ENCODE results near the gene INMT. TPM values are rescaled to one million over a fixed set of nuclear protein-coding genes. Genes with fewer than 3 reads are reported as not detected.

The INMT gene
- total and polyA plus RNA-seq, 2 of the 13 experiments (the other 11 are each of a cell fraction or from before 2014, with no cell fraction given), result not detected

GRCh38 chr7:30750683-30751650, 968 bp upstream of the INMT start:
- no peaks in the 10 kb centered on the region for H4K20me1 ChIP-seq (ENCODE audit: insufficient read depth, low read length)
- in situ Hi-C loops (cut with HindIII; ENCODE audit: extremely low pct_ligation_motif_present, low pct_unique_long_range_greater_than_20kb), result no loop called here
- no peaks in the 10 kb centered on the region for H3K9me3 ChIP-seq (ENCODE audit: low read length)
- intact Hi-C loops (cut with micrococcal nuclease; ENCODE audit: unreplicated experiment), result no loop called here
- POLR2A ChIA-PET, result no interaction called here
- FAIRE-seq (no peak), ATAC-seq (peak; percentile 54), DNase-seq (ENCODE audit: low spot score) (no peak)
- H3K27me3 ChIP-seq (ENCODE audit: control insufficient read depth in 1 of 2, insufficient read depth in 2 of 2, low read length in 2 of 2), result no peaks in the 10 kb centered on the region
- H3K79me2 ChIP-seq (ENCODE audit: insufficient read depth, low read length), result no peaks in the 10 kb centered on the region
- H3K4me2 ChIP-seq (ENCODE audit: low read depth, low read length), result peak overlapping the region; percentile 31
- no peaks in the 10 kb centered on the region for H3K36me3 ChIP-seq (replicated peaks in 1 of 2; ENCODE audit: control insufficient read depth in 1 of 2, insufficient read depth in 2 of 2, low read length in 2 of 2)
- WGBS (ENCODE audit: low lambda C conversion rate), result 11% methylated on average over 13 of the region's 16 CpGs
- H3K9ac ChIP-seq (ENCODE audit: insufficient read depth, low read depth, low read length), result no peak overlapping the region
- BruUV-seq (replicated peaks), result no TSS peak
- no peak overlapping the region for H3K27ac ChIP-seq (ENCODE audit: extremely low read length, insufficient read depth, low read length)
- H3K4me3 ChIP-seq (replicated peaks in 1 of 3; ENCODE audit: insufficient read depth in 1 of 3, low read depth in 2 of 3, low read length in 3 of 3), result no peak overlapping the region
- CTCF ChIA-PET (ENCODE audit: low intra/inter-chr PET ratio, low total read pairs), result no interaction called here
- H3K4me1 ChIP-seq (ENCODE audit: insufficient read depth, low read length), result peaks cover 12% of the 10 kb centered on the region
- H2AFZ ChIP-seq (ENCODE audit: low read length), result no peak overlapping the region
- TF ChIP-seq PHB2 (IDR thresholded peaks at IDR 0.05; ENCODE audit: partially characterized antibody) (no peak), ZNF768 (CRISPR knock-in tag; IDR thresholded peaks at IDR 0.05) (0 out of 2 replicates have a peak, but pooled peaks have one; percentile 12), SRSF4 (IDR thresholded peaks at IDR 0.05; ENCODE audit: low read depth, low read length, poor library complexity, severe bottlenecking) (no peak), ZBED4 (CRISPR knock-in tag; IDR thresholded peaks at IDR 0.05; ENCODE audit: borderline replicate concordance) (no peak), ZNF839 (CRISPR knock-in tag; IDR thresholded peaks at IDR 0.05; ENCODE audit: borderline replicate concordance) (no peak), PTBP1 (IDR thresholded peaks at IDR 0.05; ENCODE audit: low read depth, low read length, poor library complexity, severe bottlenecking) (no peak), FOXA1 (IDR thresholded peaks at IDR 0.05) (no peak), FOXA1 (CRISPR knock-in tag; IDR thresholded peaks at IDR 0.05) (peak; percentile 15; the same call in 1 of the 2 replicates), SMAD3 (CRISPR knock-in tag; IDR thresholded peaks at IDR 0.05) (no peak), DZIP1 (CRISPR knock-in tag; IDR thresholded peaks at IDR 0.05) (no peak), TFAP4 (IDR thresholded peaks at IDR 0.05; ENCODE audit: borderline replicate concordance, low read depth) (peak; percentile 25; the same call in 1 of the 2 replicates)
